ENCODE results near the gene PPT2.
"Not testable (repeated sequence)": the region's sequence is repeated elsewhere in the genome, so short reads cannot be mapped to it uniquely, and the experiment has no call there.

Gene PPT2

DNA sequence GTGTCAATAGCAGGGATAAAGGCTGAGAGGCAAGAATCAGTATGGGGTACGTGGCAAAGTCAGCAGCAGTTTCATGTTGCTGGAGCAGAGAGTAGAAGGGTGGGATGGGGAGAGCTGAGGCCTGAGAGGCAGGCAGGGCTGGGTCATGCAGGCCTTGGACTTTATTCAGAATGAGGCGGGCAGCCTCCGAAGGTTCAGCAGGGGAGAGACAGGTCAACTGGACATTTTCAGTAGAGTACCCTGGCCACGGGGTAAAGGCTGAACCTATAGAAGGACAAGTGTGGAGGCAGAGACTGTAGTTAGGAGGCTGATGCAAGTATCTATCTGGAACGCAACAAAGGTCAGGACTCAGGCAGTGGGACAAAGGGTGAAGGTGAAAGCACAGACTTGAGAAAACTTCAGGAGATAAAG is 56.3 kb downstream of the PPT2 start:
- TF ChIP-seq CTCF (IDR thresholded peaks at IDR 0.05; ENCODE audit: insufficient read depth, low read length) (no peak), SPI1 (IDR thresholded peaks at IDR 0.05; ENCODE audit: borderline replicate concordance, low read depth) (no peak), GABPA (IDR thresholded peaks at IDR 0.05; ENCODE audit: low read depth) (no peak), POLR2AphosphoS5 (IDR thresholded peaks at IDR 0.05; ENCODE audit: low read depth) (no peak)
- TF ChIP-seq, protein P1, sequence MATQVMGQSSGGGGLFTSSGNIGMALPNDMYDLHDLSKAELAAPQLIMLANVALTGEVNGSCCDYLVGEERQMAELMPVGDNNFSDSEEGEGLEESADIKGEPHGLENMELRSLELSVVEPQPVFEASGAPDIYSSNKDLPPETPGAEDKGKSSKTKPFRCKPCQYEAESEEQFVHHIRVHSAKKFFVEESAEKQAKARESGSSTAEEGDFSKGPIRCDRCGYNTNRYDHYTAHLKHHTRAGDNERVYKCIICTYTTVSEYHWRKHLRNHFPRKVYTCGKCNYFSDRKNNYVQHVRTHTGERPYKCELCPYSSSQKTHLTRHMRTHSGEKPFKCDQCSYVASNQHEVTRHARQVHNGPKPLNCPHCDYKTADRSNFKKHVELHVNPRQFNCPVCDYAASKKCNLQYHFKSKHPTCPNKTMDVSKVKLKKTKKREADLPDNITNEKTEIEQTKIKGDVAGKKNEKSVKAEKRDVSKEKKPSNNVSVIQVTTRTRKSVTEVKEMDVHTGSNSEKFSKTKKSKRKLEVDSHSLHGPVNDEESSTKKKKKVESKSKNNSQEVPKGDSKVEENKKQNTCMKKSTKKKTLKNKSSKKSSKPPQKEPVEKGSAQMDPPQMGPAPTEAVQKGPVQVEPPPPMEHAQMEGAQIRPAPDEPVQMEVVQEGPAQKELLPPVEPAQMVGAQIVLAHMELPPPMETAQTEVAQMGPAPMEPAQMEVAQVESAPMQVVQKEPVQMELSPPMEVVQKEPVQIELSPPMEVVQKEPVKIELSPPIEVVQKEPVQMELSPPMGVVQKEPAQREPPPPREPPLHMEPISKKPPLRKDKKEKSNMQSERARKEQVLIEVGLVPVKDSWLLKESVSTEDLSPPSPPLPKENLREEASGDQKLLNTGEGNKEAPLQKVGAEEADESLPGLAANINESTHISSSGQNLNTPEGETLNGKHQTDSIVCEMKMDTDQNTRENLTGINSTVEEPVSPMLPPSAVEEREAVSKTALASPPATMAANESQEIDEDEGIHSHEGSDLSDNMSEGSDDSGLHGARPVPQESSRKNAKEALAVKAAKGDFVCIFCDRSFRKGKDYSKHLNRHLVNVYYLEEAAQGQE (IDR thresholded peaks at IDR 0.05; ENCODE audit: insufficient replicate concordance, low read depth) = no peak
- no peak overlapping the region for H3K4me3 ChIP-seq (replicated peaks; ENCODE audit: insufficient read depth, low read length)
- DNase-seq (ENCODE audit: low read depth in 1 of 2, low spot score in 1 of 2) = no peak
- no peak overlapping the region for H3K27ac ChIP-seq (replicated peaks)
- no peaks in the 10 kb centered on the region for H3K27me3 ChIP-seq (ENCODE audit: insufficient read depth, poor library complexity, severe bottlenecking)

DNA sequence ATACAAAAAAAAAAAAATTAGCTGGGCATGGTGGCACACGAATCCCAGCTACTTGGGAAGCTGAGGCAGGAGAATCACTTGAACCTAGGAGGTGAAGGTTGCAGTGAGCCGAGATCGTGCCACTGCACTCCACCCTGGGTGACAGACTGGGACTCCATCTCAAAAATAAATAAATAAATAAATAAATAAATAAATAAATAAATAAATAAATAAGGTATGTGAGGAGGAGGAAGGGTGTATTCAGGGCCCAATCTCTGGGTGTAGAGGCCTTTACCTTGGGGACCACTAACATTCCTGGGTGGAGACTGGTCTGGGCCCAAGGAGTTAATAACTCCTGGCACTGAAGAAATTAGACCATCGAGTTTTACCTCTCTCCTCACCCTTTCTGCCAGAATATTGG is 57.5 kb downstream of the PPT2 start:
- not testable (repeated sequence) for DNase-seq (ENCODE audit: low read depth in 1 of 2, low spot score in 1 of 2); H3K27me3 ChIP-seq (ENCODE audit: insufficient read depth, poor library complexity, severe bottlenecking); H3K4me3 ChIP-seq (replicated peaks; ENCODE audit: insufficient read depth, low read length); H3K27ac ChIP-seq (replicated peaks)

DNA sequence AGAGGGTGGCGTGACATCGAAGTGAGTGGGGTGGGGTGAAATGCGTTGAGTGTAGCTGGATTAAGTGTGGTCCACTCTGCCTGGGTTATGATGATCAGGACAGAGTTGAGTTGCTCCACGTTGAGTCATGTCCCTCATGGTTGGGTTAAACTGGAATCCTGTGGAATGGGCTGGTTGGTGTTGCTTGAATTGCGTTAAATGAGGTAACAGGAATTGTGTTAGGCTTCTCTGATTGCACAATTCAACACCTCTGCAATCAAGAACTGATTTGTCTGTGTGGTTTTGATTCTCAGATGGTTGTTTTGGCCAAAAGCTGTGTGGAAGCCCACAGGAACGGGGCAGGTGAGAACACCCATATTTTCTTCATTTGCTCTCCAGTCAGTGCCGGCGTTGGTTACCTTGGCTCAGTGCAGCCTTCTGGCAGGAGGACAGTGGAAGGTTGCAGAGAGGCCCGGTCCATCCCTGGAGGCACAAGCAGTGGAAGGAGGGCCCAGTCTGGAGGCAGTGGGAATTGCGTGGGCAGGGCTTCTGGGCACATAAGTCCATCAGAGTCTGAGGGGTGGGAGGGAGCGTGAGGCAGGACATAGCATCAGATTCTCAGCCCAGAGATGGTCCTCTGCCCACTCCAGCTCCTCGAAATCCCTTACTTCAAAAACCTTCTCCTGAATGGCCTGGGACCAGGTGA is 58.3 kb downstream of the PPT2 start:
- H3K4me3 ChIP-seq (replicated peaks; ENCODE audit: insufficient read depth, low read length) = no peak overlapping the region
- no peak for DNase-seq (ENCODE audit: low read depth in 1 of 2, low spot score in 1 of 2)
- H3K27ac ChIP-seq (replicated peaks) = no peak overlapping the region
- TF ChIP-seq CTCF (IDR thresholded peaks at IDR 0.05; ENCODE audit: insufficient read depth, low read length) (no peak), SPI1 (IDR thresholded peaks at IDR 0.05; ENCODE audit: borderline replicate concordance, low read depth) (no peak)
- no peaks in the 10 kb centered on the region for H3K27me3 ChIP-seq (ENCODE audit: insufficient read depth, poor library complexity, severe bottlenecking)

Small RNA genes within 50 kb of the gene (microRNA-seq; reads per million reads assigned to microRNA genes)
- 2.1 reads per million for gene MIR6721
- gene MIR6833 = 1.2 reads per million
